SK-N-SH (cell line): Measurements from ENCODE around the gene LHFPL6. TPM values are rescaled to one million over a fixed set of nuclear protein-coding genes. Genes with fewer than 3 reads are reported as not detected.

Source experiments
- CTCF ChIA-PET: fragments of 300-600, 350-600 bp; formaldehyde crosslinking; extraction: SDS; loops from one replicate; lab custom pipeline; 2021; lab: Yijun Ruan, JAX
- POLR2A ChIA-PET: fragments of 350-600 bp; sonication (Branson Sonifier 250); formaldehyde crosslinking; extraction: SDS; loops from one replicate; lab custom pipeline; 2020; ENCODE audit warnings: antibody characterized with exemption, inconsistent platforms; lab: Yijun Ruan, JAX
- DNase-seq: peaks from one replicate; pipeline ENCODE4 v3.0.0; 2012
- H2AFZ ChIP-seq: fragments of 200-600 bp; sonication (generic); 2 replicates; pipeline ENCODE4 v1.8.1; 2016; ENCODE audit warnings: antibody characterized with exemption, mild to moderate bottlenecking, low read depth
- H3F3A ChIP-seq: fragments of 200-600 bp; sonication (generic); replicated peaks from 2 replicates; pipeline ENCODE3; 2016; ENCODE audit warnings: antibody characterized with exemption, mild to moderate bottlenecking; ENCODE audit not compliant: insufficient read depth
- H3K27ac ChIP-seq, 2 experiments: fragments of 200-500 bp in 1 of 2; fragments of 200-600 bp in 1 of 2; sonication (Bioruptor generic) in 1 of 2; sonication (generic), shearing (Covaris generic) in 1 of 2; 2 replicates each; pipeline versions ENCODE4 v1.5.1 to v1.6.1; 2014 to 2016; ENCODE audit warnings: low read depth in 2 of 2, inconsistent platforms in 1 of 2, low read length in 1 of 2, mild to moderate bottlenecking in 1 of 2, mixed read lengths in 1 of 2
- H3K27me3 ChIP-seq: fragments of 200-600 bp; sonication (generic), shearing (Covaris generic); 2 replicates; pipeline ENCODE4 v1.6.1; 2016; ENCODE audit warnings: mixed run types; ENCODE audit not compliant: insufficient read depth
- H3K36me3 ChIP-seq, 2 experiments: fragments of 200-500 bp in 1 of 2; fragments of 200-600 bp in 1 of 2; sonication (Bioruptor generic) in 1 of 2; sonication (generic) in 1 of 2; replicated peaks in 1 of 2; 2 replicates each; pipeline versions ENCODE3 to v1.5.1; 2014 to 2016; ENCODE audit warnings: low read length in 1 of 2, mild to moderate bottlenecking in 1 of 2; ENCODE audit not compliant: insufficient read depth in 2 of 2, control insufficient read depth in 1 of 2
- H3K4me1 ChIP-seq, 2 experiments: fragments of 200-500 bp in 1 of 2; fragments of 200-600 bp in 1 of 2; sonication (Bioruptor generic) in 1 of 2; sonication (generic), shearing (Covaris generic) in 1 of 2; 2 replicates each; pipeline versions ENCODE4 v1.5.1 to v1.6.1; 2014 to 2016; ENCODE audit warnings: low read depth in 1 of 2, low read length in 1 of 2, mixed run types in 1 of 2; ENCODE audit not compliant: insufficient read depth in 2 of 2, control insufficient read depth in 1 of 2
- H3K4me2 ChIP-seq: fragments of 200-600 bp; sonication (generic), shearing (Covaris generic); 2 replicates; pipeline ENCODE4 v1.6.1; 2017; ENCODE audit warnings: mixed run types
- H3K4me3 ChIP-seq, 2 experiments: fragments of 200-500 bp in 1 of 2; fragments of 200-600 bp in 1 of 2; sonication (Bioruptor generic) in 1 of 2; sonication (generic), shearing (Covaris generic) in 1 of 2; 2 replicates each; pipeline versions ENCODE4 v1.5.1 to v1.8.1; 2014 to 2016; ENCODE audit warnings: low read depth in 2 of 2, inconsistent platforms in 1 of 2, low read length in 1 of 2, mild to moderate bottlenecking in 1 of 2, mixed read lengths in 1 of 2, moderate library complexity in 1 of 2
- H3K79me2 ChIP-seq: fragments of 200-600 bp; sonication (generic); 2 replicates; pipeline ENCODE4 v1.8.1; 2017; ENCODE audit warnings: mild to moderate bottlenecking; ENCODE audit not compliant: insufficient read depth
- H3K9ac ChIP-seq: fragments of 200-600 bp; sonication (generic); 2 replicates; pipeline ENCODE4 v1.6.1; 2017; ENCODE audit warnings: mixed run types
- H3K9me2 ChIP-seq: fragments of 200-600 bp; sonication (generic); 2 replicates; pipeline ENCODE4 v1.6.1; 2017; ENCODE audit warnings: mixed run types
- H3K9me3 ChIP-seq: fragments of 200-600 bp; sonication (generic); 2 replicates; pipeline ENCODE4 v1.6.1; 2017; ENCODE audit warnings: mixed run types, mild to moderate bottlenecking, moderate library complexity
- H4K20me1 ChIP-seq: fragments of 200-600 bp; sonication (generic); 2 replicates; pipeline ENCODE4 v1.6.1; 2017; ENCODE audit warnings: mild to moderate bottlenecking, mixed run types; ENCODE audit not compliant: insufficient read depth
- CHD2 ChIP-seq: fragments of 150-350 bp; IDR thresholded peaks from 2 replicates; pipeline ENCODE4 v1.6.1; 2018; ENCODE audit warnings: low read length; ENCODE audit not compliant: partially characterized antibody
- EP300 ChIP-seq, 2 experiments: IDR thresholded peaks; 2 replicates each; pipeline versions ENCODE4 v1.4.0 to v1.6.1; 2012; ENCODE audit warnings: borderline replicate concordance in 1 of 2, low read depth in 1 of 2, low read length in 1 of 2
- EZH2phosphoT487 ChIP-seq: fragments of 200-600 bp; sonication (generic); IDR thresholded peaks from 2 replicates; pipeline ENCODE4 v1.6.1; 2017; ENCODE audit warnings: low read depth, mixed run types, mild to moderate bottlenecking, antibody characterized with exemption, moderate library complexity, borderline replicate concordance
- FOXJ3 ChIP-seq: sonication (generic); formaldehyde crosslinking; IDR thresholded peaks from 2 replicates; pipeline ENCODE4 v1.5.1; 2020; ENCODE audit warnings: mild to moderate bottlenecking, missing genetic modification reagents
- FOXM1 ChIP-seq: IDR thresholded peaks from 2 replicates; pipeline ENCODE4 v1.4.0; 2012; ENCODE audit warnings: low read depth, mild to moderate bottlenecking
- GABPA ChIP-seq: IDR thresholded peaks from 2 replicates; pipeline ENCODE4 v1.4.0; 2012; ENCODE audit warnings: low read depth, mild to moderate bottlenecking
- MAX ChIP-seq: IDR thresholded peaks from 2 replicates; pipeline ENCODE4 v1.4.0; 2012; ENCODE audit warnings: low read depth
- MEF2A ChIP-seq: IDR thresholded peaks from 2 replicates; pipeline ENCODE4 v1.4.0; 2012; ENCODE audit warnings: low read depth, borderline replicate concordance
- NFIC ChIP-seq: IDR thresholded peaks from 2 replicates; pipeline ENCODE4 v1.4.0; 2012; ENCODE audit warnings: borderline replicate concordance
- NRF1 ChIP-seq: IDR thresholded peaks from 2 replicates; pipeline ENCODE4 v1.6.1; 2012; ENCODE audit warnings: low read depth, mild to moderate bottlenecking, low read length
- PBX3 ChIP-seq: IDR thresholded peaks from 2 replicates; pipeline ENCODE4; 2012
- POLR2AphosphoS5 ChIP-seq: IDR thresholded peaks from 2 replicates; pipeline ENCODE4 v1.6.1; 2012; ENCODE audit warnings: low read depth, low read length
- RAD21 ChIP-seq: IDR thresholded peaks from 2 replicates; pipeline ENCODE4 v1.6.1; 2012; ENCODE audit warnings: mild to moderate bottlenecking, low read length
- RCOR1 ChIP-seq: fragments of 150-350 bp; IDR thresholded peaks from 2 replicates; pipeline ENCODE4 v1.6.1; 2017; ENCODE audit warnings: antibody characterized with exemption, low read length
- REST ChIP-seq: IDR thresholded peaks from 2 replicates; pipeline ENCODE4 v1.6.1; 2012; ENCODE audit warnings: mild to moderate bottlenecking, low read depth, low read length, moderate library complexity
- RFX5 ChIP-seq: IDR thresholded peaks from 2 replicates; pipeline ENCODE4 v1.6.1; 2012; ENCODE audit warnings: mild to moderate bottlenecking, improper control_type of control experiment, low read length
- SMC3 ChIP-seq: IDR thresholded peaks from 2 replicates; pipeline ENCODE4 v1.6.1; 2012; ENCODE audit warnings: low read depth, low read length, improper control_type of control experiment
- TAF1 ChIP-seq: IDR thresholded peaks from 2 replicates; pipeline ENCODE4 v1.6.1; 2012; ENCODE audit warnings: low read depth, mild to moderate bottlenecking, low read length, moderate library complexity, borderline replicate concordance
- TCF12 ChIP-seq: IDR thresholded peaks from 2 replicates; pipeline ENCODE4 v1.4.0; 2012
- USF1 ChIP-seq: IDR thresholded peaks from 2 replicates; pipeline ENCODE4 v1.4.0; 2012; ENCODE audit warnings: low read depth, borderline replicate concordance
- USF2 ChIP-seq: fragments of 150-350 bp; IDR thresholded peaks from 2 replicates; pipeline ENCODE4 v1.6.1; 2017; ENCODE audit warnings: antibody characterized with exemption, low read length, low read depth, borderline replicate concordance
- YY1 ChIP-seq: IDR thresholded peaks from 2 replicates; pipeline ENCODE4 v1.4.0; 2012; ENCODE audit warnings: low read depth, mild to moderate bottlenecking
- WGBS: methylation state at CpG from one replicate; pipeline ENCODE4 v1.1.6; 2017; ENCODE audit warnings: low lambda C conversion rate; 5-methylcytosine and 5-hydroxymethylcytosine counted together
- polyA plus RNA-seq, 3 experiments: library from polyadenylated mRNA; depleted of rRNA; stranded (reverse); fragments of >200 nt; gene quantifications; 2 replicates each; pipeline ENCODE4 v1.2.3, GENCODE V29; 2012

The LHFPL6 gene
- polyA plus RNA-seq, 1 of the 3 experiments (the other 2 are of a cell fraction) = 22.2 TPM

GRCh38 chr13:39599842-39600241 lies 3.2 kb downstream of the LHFPL6 start (continued):
- TF ChIP-seq TAF1 (no peak), YY1 (no peak), RAD21 (no peak), FOXM1 (peak; percentile 55; the same call in 1 of the 2 replicates), SMC3 (no peak), USF1 (no peak), CHD2 (no peak), EZH2phosphoT487 (no peak), MAX (no peak), EP300 (IDR thresholded peaks at IDR 0.05; ENCODE audit: borderline replicate concordance in 1 of 2, low read depth in 1 of 2, low read length in 1 of 2) (peak; percentile 75 to 76; a peak in 3 of 4 replicates), GABPA (no peak), MEF2A (no peak), FOXJ3 (CRISPR knock-in tag) (no peak), RFX5 (no peak), NFIC (peak; percentile 75), POLR2AphosphoS5 (peak; percentile 59; the same call in 1 of the 2 replicates), NRF1 (no peak), REST (no peak)

- H3K27ac ChIP-seq = peak overlapping the region in 1 of 2 experiments; percentile 72; a peak in 1 of 4 replicates
- TF ChIP-seq USF2 (no peak), RCOR1 (no peak), TCF12 (no peak), EZH2phosphoT487 (no peak), RAD21 (no peak), YY1 (no peak), PBX3 (no peak), POLR2AphosphoS5 (no peak)
- TF ChIP-seq, all 33 proteins: peak for 0
- CTCF ChIA-PET = interaction anchor here (1.5 to 2.3 kb wide), 2 partner anchors 13 to 454 kb away, joined by 3 to 15 read pairs; no protein-coding TSS in a partner anchor
- no peaks in the 10 kb centered on the region for H3K9me2 ChIP-seq
- H3K9me3 ChIP-seq = no peaks in the 10 kb centered on the region
- no peaks in the 10 kb centered on the region for H3K27me3 ChIP-seq
- H3F3A ChIP-seq = no peaks in the 10 kb centered on the region
- H3K36me3 ChIP-seq = no peaks in the 10 kb centered on the region
- no peaks in the 10 kb centered on the region for H4K20me1 ChIP-seq
- H3K9ac ChIP-seq = no peak overlapping the region
- DNase-seq = no peak
- no peak overlapping the region; a peak in 1 of 4 replicates for H3K4me3 ChIP-seq
- H3K4me1 ChIP-seq = peaks cover 10 to 14% of the 10 kb centered on the region in 2 experiments; a peak in 3 of 4 replicates
- peak overlapping the region; percentile 42 for H3K4me2 ChIP-seq
- no peak overlapping the region for H2AFZ ChIP-seq
- 75% methylated on average over 1 of the region's 1 CpG for WGBS
- POLR2A ChIA-PET = no interaction called here
- no peaks in the 10 kb centered on the region; the same call in 1 of the 2 replicates for H3K79me2 ChIP-seq
Observed at GRCh38 chr13:39599012-39599411, 4.0 kb downstream of the LHFPL6 start.
